Fibroblast of skin of scalp (primary cell): ENCODE results near the gene KMT2C.

Source experiments
- DNase-seq: peaks from one replicate; pipeline ENCODE4 v3.0.0-alpha.2; 2013

The KMT2C gene

GRCh38 chr7:152193880-152194279, 241.9 kb downstream of the KMT2C start:
- no peak for DNase-seq

- DNase-seq = no peak
Measured at GRCh38 chr7:152189061-152189460, 246.7 kb downstream of the KMT2C start.

DNA sequence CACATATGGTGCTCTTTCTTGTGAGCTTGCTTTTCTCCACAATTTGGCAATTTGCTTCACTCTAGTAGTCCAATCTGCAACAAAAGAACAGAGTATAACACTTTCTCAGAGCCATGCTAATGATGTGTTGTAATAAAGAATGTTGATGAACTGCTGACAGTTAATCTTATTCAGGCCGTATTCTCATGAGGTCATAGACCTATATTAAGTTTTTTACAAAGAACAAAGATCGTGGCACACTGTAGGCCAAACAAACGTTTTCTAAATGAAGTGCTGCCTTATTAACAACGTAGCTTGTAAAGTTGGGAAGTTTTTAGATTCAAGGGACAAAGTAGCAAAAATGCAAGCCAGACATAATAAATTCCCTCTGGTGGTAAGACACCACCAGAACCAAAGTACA, 250.2 kb downstream of the KMT2C start:
- DNase-seq = no peak

GRCh38 chr7:152180587-152180986, 255.2 kb downstream of the KMT2C start:
- peak; percentile 6 for DNase-seq

GRCh38 chr7:152180048-152180447, 255.8 kb downstream of the KMT2C start:
- no peak for DNase-seq

DNA sequence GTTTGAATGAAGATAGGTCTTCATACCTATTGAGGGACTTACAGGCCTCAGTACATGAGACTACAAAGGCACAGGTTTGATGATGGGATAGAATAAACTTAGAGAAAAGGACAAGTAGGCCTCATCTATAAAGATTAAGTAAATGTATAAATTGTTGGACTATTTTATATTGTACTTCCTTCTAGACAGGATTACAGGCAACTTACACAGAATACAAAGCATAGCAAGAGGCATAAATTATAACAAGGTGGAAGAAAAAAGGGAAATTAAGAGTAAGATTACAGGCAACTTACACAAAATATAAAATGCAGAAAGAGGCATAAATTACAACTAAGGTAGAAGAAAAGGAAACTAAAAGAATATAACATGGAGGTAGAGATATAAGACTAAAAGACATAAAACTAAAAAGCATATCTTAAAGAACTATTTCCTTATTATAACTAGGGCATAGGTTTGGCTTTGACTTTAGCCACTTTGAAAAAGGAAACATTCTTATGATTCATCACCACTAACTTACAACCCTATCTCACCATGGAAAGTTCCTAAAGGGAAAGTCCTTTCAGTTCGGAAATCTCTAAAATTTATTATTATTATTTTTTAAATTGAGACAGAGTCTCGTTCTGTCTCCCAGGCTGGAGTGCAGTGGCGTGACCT, 257.3 kb downstream of the KMT2C start:
- DNase-seq = no peak

- no peak for DNase-seq
Measured at GRCh38 chr7:152177681-152178404, 258.0 kb downstream of the KMT2C start.

DNA sequence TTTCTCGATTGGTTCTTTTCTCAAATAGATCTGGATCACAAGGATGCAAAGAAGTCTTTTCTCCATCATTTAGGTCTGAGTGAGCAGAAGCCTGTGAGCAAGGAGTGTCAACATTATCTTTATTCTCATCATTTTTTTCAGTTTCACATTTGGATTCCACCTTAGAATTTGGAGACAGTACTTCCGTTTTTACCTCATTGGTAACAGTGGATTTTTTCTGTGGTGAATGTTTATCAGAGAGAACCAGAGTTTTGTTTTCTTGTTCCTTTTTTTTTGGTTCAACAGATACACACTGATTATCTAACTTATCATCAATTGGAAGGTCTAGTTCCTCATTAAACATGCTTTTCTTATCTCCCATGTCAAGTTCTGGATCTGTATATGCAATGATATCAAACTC, 259.0 kb downstream of the KMT2C start:
- no peak for DNase-seq

DNA sequence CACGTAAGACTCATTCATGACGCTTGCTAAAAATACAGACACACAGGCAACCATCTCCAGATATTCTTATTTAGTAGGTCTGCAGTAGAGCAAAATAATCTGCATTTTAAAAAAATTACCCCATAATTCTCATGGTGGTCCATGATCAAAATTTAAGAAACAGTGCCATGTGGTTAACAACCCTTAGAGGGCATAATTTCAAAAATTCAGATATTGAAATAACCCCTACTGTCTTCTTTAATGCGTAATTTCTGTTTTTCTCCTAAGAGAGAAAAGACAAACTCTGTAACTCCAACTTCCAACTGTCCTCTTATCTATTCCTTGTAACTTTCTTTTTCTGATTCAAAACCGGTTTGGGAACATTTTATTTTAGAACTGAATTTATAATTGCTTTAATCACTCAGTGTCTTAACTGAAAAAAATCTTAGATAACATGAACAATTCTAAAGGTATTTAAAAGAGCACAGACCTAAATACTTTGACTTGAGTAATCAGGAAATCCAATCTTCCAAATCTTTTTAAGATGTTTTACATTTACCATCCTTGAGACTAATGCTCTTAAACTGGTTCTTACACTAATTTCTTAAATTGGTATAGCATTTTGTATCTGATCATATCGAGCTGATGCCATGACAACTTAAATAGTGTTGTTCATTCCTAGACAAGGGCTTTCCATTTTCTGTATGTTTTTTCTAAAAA, 262.3 kb downstream of the KMT2C start:
- DNase-seq = no peak

DNA sequence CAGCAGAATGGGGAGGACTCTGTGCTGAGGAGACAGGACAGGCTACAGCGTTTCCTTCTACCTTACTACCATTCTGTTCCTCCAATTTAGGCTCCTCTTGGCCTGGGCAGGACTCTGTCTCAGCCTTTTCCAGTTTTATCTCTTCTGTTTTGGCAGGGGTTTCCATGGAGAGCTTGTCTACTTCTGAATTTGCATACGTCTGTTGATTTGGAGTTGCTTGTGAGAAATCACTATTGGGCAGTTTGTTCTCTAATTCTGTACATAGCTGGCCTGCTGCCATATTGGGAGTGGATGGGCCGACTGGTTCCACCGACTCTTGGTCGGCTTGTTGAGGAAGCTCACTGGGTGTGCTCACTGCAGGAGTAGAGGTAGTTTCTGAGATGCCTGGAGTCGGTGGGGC, 273.5 kb downstream of the KMT2C start:
- no peak for DNase-seq

GRCh38 chr7:152161171-152161570, 274.6 kb downstream of the KMT2C start:
- DNase-seq = no peak

GRCh38 chr7:152158801-152159587, 276.8 kb downstream of the KMT2C start:
- DNase-seq = no peak

GRCh38 chr7:152152267-152152666, 283.5 kb downstream of the KMT2C start:
- no peak for DNase-seq

DNA sequence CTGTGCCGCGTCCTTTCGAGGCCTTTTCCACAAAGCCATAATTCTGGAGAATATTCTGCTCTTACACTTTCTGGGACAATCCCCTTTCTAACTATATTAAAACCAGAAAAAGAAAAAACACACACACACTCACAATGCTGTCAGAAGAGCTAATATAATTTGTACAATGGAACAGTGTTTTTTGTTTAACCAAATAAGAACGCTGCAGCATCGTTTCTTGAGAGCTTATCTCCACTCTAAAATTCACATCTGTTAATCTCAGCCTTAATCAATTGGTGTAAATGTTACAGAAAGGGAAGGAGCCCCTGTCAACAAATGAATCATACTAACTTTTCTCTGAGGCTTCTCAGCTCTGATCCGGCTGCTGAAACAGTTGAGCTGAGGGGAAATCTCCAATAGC, 286.4 kb downstream of the KMT2C start:
- DNase-seq = no peak

- DNase-seq = no peak
Measured at GRCh38 chr7:152148706-152149105, 287.1 kb downstream of the KMT2C start.

GRCh38 chr7:152145853-152146466, 289.8 kb downstream of the KMT2C start:
- peak; percentile 56 for DNase-seq

- DNase-seq = no peak
Measured at GRCh38 chr7:152144557-152145245, 291.1 kb downstream of the KMT2C start.

- no peak for DNase-seq
Measured at GRCh38 chr7:152142976-152143595, 292.7 kb downstream of the KMT2C start.

- DNase-seq = no peak
Measured at GRCh38 chr7:152140560-152140959, 295.2 kb downstream of the KMT2C start.

GRCh38 chr7:152140067-152140466, 295.7 kb downstream of the KMT2C start:
- no peak for DNase-seq

DNA sequence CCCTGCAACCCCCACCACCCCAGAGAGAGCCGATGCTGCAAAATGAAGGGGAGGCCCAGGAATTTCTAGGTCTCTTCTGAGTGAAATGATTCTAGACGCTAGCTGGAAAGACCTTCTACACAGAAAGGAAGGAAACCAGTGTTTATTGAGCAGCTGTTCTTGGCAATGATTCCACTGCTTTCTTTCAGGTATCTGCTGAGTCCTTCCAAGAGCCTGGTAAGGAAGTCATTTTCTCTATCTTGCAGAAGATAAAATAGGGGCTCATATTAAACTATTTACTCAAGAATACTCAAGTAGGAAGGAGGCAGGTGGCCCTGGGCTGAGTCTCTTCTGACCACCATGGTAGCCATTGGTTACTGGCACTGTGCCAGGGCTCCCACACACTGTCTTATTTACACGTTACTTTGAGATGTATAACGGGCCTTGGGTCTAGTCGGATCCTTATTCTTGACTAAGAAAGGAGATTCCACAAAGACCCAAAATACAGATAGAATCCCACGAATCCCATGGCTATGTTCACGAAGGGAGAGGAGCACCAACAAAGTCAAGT, 298.3 kb downstream of the KMT2C start:
- no peak for DNase-seq
